SK-N-SH treated with all-trans-retinoic acid at 6 μM for 48 hours (cell line): ENCODE data around the gene PRR11.

ENCODE experiments used
- BACH2 ChIP-seq: fragments of 250-450 bp; sonication (Bioruptor Pico); IDR thresholded peaks from 2 replicates; pipeline ENCODE4 v1.9.0; 2021; ENCODE audit warnings: mild to moderate bottlenecking, borderline replicate concordance
- CSRNP3 ChIP-seq: fragments of 250-450 bp; sonication (Bioruptor Pico); IDR thresholded peaks from 2 replicates; pipeline ENCODE4 v1.5.1; 2021; ENCODE audit warnings: mild to moderate bottlenecking, moderate library complexity
- ESRRG ChIP-seq: fragments of 250-450 bp; sonication (Bioruptor Pico); IDR thresholded peaks from 2 replicates; pipeline ENCODE4 v1.6.1; 2021; ENCODE audit warnings: mild to moderate bottlenecking
- OSR1 ChIP-seq: fragments of 250-450 bp; sonication (Bioruptor Pico); IDR thresholded peaks from 2 replicates; pipeline ENCODE4 v1.8.0; 2022; ENCODE audit warnings: moderate library complexity, mild to moderate bottlenecking, inconsistent platforms
- PATZ1 ChIP-seq: fragments of 250-450 bp; sonication (Bioruptor Pico); IDR thresholded peaks from 2 replicates; pipeline ENCODE4 v1.8.0; 2020; ENCODE audit warnings: mild to moderate bottlenecking, moderate library complexity, borderline replicate concordance
- PPARA ChIP-seq: fragments of 250-450 bp; sonication (Bioruptor Pico); IDR thresholded peaks from 2 replicates; pipeline ENCODE4 v1.5.0; 2020; ENCODE audit warnings: mild to moderate bottlenecking, borderline replicate concordance
- SNAI2 ChIP-seq: fragments of 250-450 bp; sonication (Bioruptor Pico); IDR thresholded peaks from 2 replicates; pipeline ENCODE4 v1.5.0; 2020; ENCODE audit warnings: mild to moderate bottlenecking, moderate library complexity
- TSHZ2 ChIP-seq: fragments of 250-450 bp; sonication (Bioruptor Pico); IDR thresholded peaks from 2 replicates; pipeline ENCODE4 v1.5.0; 2020; ENCODE audit warnings: mild to moderate bottlenecking, moderate library complexity
- ZFP30 ChIP-seq: fragments of 450-650 bp; formaldehyde crosslinking; IDR thresholded peaks from 2 replicates; pipeline ENCODE4 v1.5.0; 2022; ENCODE audit warnings: mild to moderate bottlenecking, moderate library complexity
- ZNF8 ChIP-seq: fragments of 450-650 bp; formaldehyde crosslinking; IDR thresholded peaks from 2 replicates; pipeline ENCODE4 v1.5.0; 2020; ENCODE audit warnings: mild to moderate bottlenecking, moderate library complexity

GRCh38 chr17:59167571-59168001 is 12.0 kb downstream of the PRR11 start:
- TF ChIP-seq PATZ1 (CRISPR knock-in tag) (no peak), ZFP30 (CRISPR knock-in tag) (no peak), OSR1 (CRISPR knock-in tag) (no peak), SNAI2 (CRISPR knock-in tag) (no peak), TSHZ2 (CRISPR knock-in tag) (no peak), PPARA (CRISPR knock-in tag) (no peak), CSRNP3 (CRISPR knock-in tag) (no peak), BACH2 (CRISPR knock-in tag) (no peak), ZNF8 (no peak), ESRRG (CRISPR knock-in tag) (no peak)
